HepG2 (cell line): Measurements from ENCODE around the gene TRNP1. TPM values are rescaled to one million over a fixed set of nuclear protein-coding genes. Genes with fewer than 3 reads are reported as not detected.

ENCODE experiments used
- ATAC-seq: fragments of 200-7000 bp; cut with Tn5 transposase; 3 replicates; pipeline ENCODE4 v1.9.1; 2020; ENCODE audit warnings: mild to moderate bottlenecking, moderate library complexity
- BruUV-seq: library from RNA; stranded (reverse); fragments of 400-500 nt; replicated peaks from 2 replicates; lab custom pipeline; 2021; lab: Mats Ljungman, UMichigan
- CTCF ChIA-PET: fragments of 300-600 bp; formaldehyde crosslinking; extraction: SDS; loops from one replicate; lab custom pipeline; 2021; ENCODE audit warnings: low total read pairs, inconsistent platforms, low intra/inter-chr PET ratio; lab: Yijun Ruan, JAX
- POLR2A ChIA-PET: fragments of 350-600 bp; sonication (Branson Sonifier 250); formaldehyde crosslinking; loops from one replicate; lab custom pipeline; 2020; ENCODE audit warnings: antibody characterized with exemption, inconsistent platforms; lab: Yijun Ruan, JAX
- DNase-seq: peaks from one replicate; pipeline ENCODE4 v3.0.0-alpha.2; 2015; ENCODE audit warnings: low spot score
- FAIRE-seq: peaks from 3 replicates; lab custom pipeline; 2011; peaks lifted over from hg19 to GRCh38; lab: Jason Lieb, UNC
- H2AFZ ChIP-seq: one replicate; pipeline ENCODE4 v1.6.1; 2011; ENCODE audit warnings: low read length, inconsistent platforms
- H3K27ac ChIP-seq: fragments of 300-600 bp; 3 replicates; pipeline ENCODE4 v1.8.0; 2011; ENCODE audit warnings: mixed run types, mild to moderate bottlenecking, mixed read lengths, low read length, inconsistent platforms; ENCODE audit not compliant: insufficient read depth; ENCODE audit errors: extremely low read length
- H3K27me3 ChIP-seq, 2 experiments: fragments of 200-600 bp in 1 of 2; 2 replicates in 1 of 2; 3 replicates in 1 of 2; pipeline versions ENCODE4 v1.6.0 to v1.8.0; 2011; ENCODE audit warnings: low read length in 2 of 2, mild to moderate bottlenecking in 2 of 2, moderate library complexity in 2 of 2, inconsistent platforms in 1 of 2; ENCODE audit not compliant: insufficient read depth in 2 of 2, control insufficient read depth in 1 of 2
- H3K36me3 ChIP-seq, 2 experiments: fragments of 200-600 bp in 1 of 2; replicated peaks in 1 of 2; 2 replicates in 1 of 2; 3 replicates in 1 of 2; pipeline versions ENCODE4 v1.5.1 to v1.8.0; 2011; ENCODE audit warnings: low read length in 2 of 2, inconsistent platforms in 1 of 2; ENCODE audit not compliant: insufficient read depth in 2 of 2, control insufficient read depth in 1 of 2
- H3K4me1 ChIP-seq: 2 replicates; pipeline ENCODE4 v1.5.1; 2012; ENCODE audit warnings: low read length, inconsistent platforms; ENCODE audit not compliant: insufficient read depth
- H3K4me2 ChIP-seq: 2 replicates; pipeline ENCODE4 v1.6.0; 2011; ENCODE audit warnings: low read depth, low read length, inconsistent platforms
- H3K4me3 ChIP-seq, 3 experiments: fragments of 200-600 bp in 1 of 3; sonication (generic), shearing (Covaris generic) in 1 of 3; replicated peaks in 1 of 3; 2 replicates each; pipeline ENCODE4 v1.5.1; 2011 to 2016; ENCODE audit warnings: low read length in 3 of 3, inconsistent platforms in 2 of 3, low read depth in 2 of 3, mild to moderate bottlenecking in 2 of 3, control low read depth in 1 of 3, mixed read lengths in 1 of 3; ENCODE audit not compliant: insufficient read depth in 1 of 3
- H3K79me2 ChIP-seq: one replicate; pipeline ENCODE4 v1.6.1; 2011; ENCODE audit warnings: low read length, inconsistent platforms; ENCODE audit not compliant: insufficient read depth
- H3K9ac ChIP-seq: 2 replicates; pipeline ENCODE4 v1.6.0; 2011; ENCODE audit warnings: mild to moderate bottlenecking, low read depth, low read length, inconsistent platforms; ENCODE audit not compliant: insufficient read depth
- H3K9me3 ChIP-seq: 2 replicates; pipeline ENCODE4 v1.5.1; 2012; ENCODE audit warnings: mild to moderate bottlenecking, low read length
- H4K20me1 ChIP-seq: 2 replicates; pipeline ENCODE4 v1.6.0; 2011; ENCODE audit warnings: inconsistent platforms, mild to moderate bottlenecking, low read length, moderate library complexity; ENCODE audit not compliant: insufficient read depth
- CBFB ChIP-seq: sonication (generic); formaldehyde crosslinking; IDR thresholded peaks from 2 replicates; pipeline ENCODE4 v1.4.0; 2020; ENCODE audit warnings: missing genetic modification reagents
- ETV5 ChIP-seq: IDR thresholded peaks from 2 replicates; pipeline ENCODE4 v1.6.1; 2018; ENCODE audit warnings: missing biosample characterization, missing genetic modification reagents, inconsistent platforms, borderline replicate concordance
- FOSL2 ChIP-seq: sonication (generic); formaldehyde crosslinking; IDR thresholded peaks from 2 replicates; pipeline ENCODE4 v1.4.0; 2020; ENCODE audit warnings: missing genetic modification reagents
- HMG20B ChIP-seq: conservative IDR thresholded peaks from 2 replicates; pipeline ENCODE4 v1.6.1; 2016; ENCODE audit warnings: missing genetic modification reagents, missing compliant biosample characterization
- NFKBIZ ChIP-seq: IDR thresholded peaks from 2 replicates; pipeline ENCODE4 v1.6.1; 2018; ENCODE audit warnings: missing genetic modification reagents, missing compliant biosample characterization
- PRMT3 ChIP-seq: sonication (generic); formaldehyde crosslinking; IDR thresholded peaks from 2 replicates; pipeline ENCODE4 v1.8.1; 2022; ENCODE audit warnings: low read depth, mild to moderate bottlenecking, moderate library complexity, missing genetic modification reagents, borderline replicate concordance
- TCF7L2 ChIP-seq: IDR thresholded peaks from 2 replicates; pipeline ENCODE4 v1.6.1; 2011; ENCODE audit warnings: mild to moderate bottlenecking, low read depth, low read length, moderate library complexity
- THAP9 ChIP-seq: sonication (generic); formaldehyde crosslinking; IDR thresholded peaks from 2 replicates; pipeline ENCODE4; 2020; ENCODE audit warnings: missing genetic modification reagents, mild to moderate bottlenecking, borderline replicate concordance
- TMF1 ChIP-seq: sonication (generic); formaldehyde crosslinking; IDR thresholded peaks from 2 replicates; pipeline ENCODE4 v1.8.1; 2022; ENCODE audit warnings: low read depth, missing genetic modification reagents
- ZBTB8A ChIP-seq: sonication (generic); formaldehyde crosslinking; IDR thresholded peaks from 2 replicates; pipeline ENCODE4 v1.4.0; 2020; ENCODE audit warnings: mild to moderate bottlenecking, low read depth, missing genetic modification reagents, borderline replicate concordance
- ZFP91 ChIP-seq: sonication (generic); formaldehyde crosslinking; IDR thresholded peaks from 2 replicates; pipeline ENCODE4 v1.9.0; 2022; ENCODE audit warnings: missing genetic modification reagents, mild to moderate bottlenecking, borderline replicate concordance
- ZNF335 ChIP-seq: sonication (generic); formaldehyde crosslinking; IDR thresholded peaks from 2 replicates; pipeline ENCODE4 v1.4.0; 2020; ENCODE audit warnings: missing genetic modification reagents
- ZNF383 ChIP-seq: sonication (generic); formaldehyde crosslinking; IDR thresholded peaks from 2 replicates; pipeline ENCODE4 v1.4.0; 2020; ENCODE audit warnings: missing genetic modification reagents, mild to moderate bottlenecking, borderline replicate concordance
- ZNF546 ChIP-seq: sonication (generic); formaldehyde crosslinking; conservative IDR thresholded peaks from 2 replicates; pipeline ENCODE4 v1.8.1; 2023; ENCODE audit warnings: mild to moderate bottlenecking, missing genetic modification reagents
- ZNF552 ChIP-seq: sonication (generic); formaldehyde crosslinking; IDR thresholded peaks from 2 replicates; pipeline ENCODE4 v1.9.0; 2022; ENCODE audit warnings: missing genetic modification reagents, mild to moderate bottlenecking, borderline replicate concordance
- ZNF629 ChIP-seq: sonication (generic); formaldehyde crosslinking; conservative IDR thresholded peaks from 2 replicates; pipeline ENCODE4 v1.5.0; 2020; ENCODE audit warnings: missing genetic modification reagents
- WGBS: methylation state at CpG from one replicate; pipeline ENCODE4 v1.1.6; 2017; ENCODE audit warnings: low lambda C conversion rate; 5-methylcytosine and 5-hydroxymethylcytosine counted together
- in situ Hi-C: cut with HindIII; loops from 2 replicates; pipeline ENCODE4 v1.10.0; 2017; ENCODE audit warnings: low pct_unique_long_range_greater_than_20kb; ENCODE audit not compliant: extremely low pct_ligation_motif_present
- intact Hi-C: fragments of 100-400 bp; cut with micrococcal nuclease; formaldehyde crosslinking; loops from one replicate; pipeline ENCODE4 v1.10.0; 2022; ENCODE audit not compliant: unreplicated experiment
- polyA plus RNA-seq, 8 experiments: library from polyadenylated mRNA; depleted of rRNA in 3 of 8; stranded (reverse) in 7 of 8; unstranded in 1 of 8; fragments of >200 nt; fragmentation: Illumina TruSeq in 4 of 8; extraction: Trizol in 4 of 8; gene quantifications; 2 replicates each; pipeline versions ENCODE4 v1.2.1 to v1.2.3, GENCODE V29; 2011 to 2016; ENCODE audit warnings: low read depth in 4 of 8, missing spikeins in 1 of 8, mixed read lengths in 1 of 8; ENCODE audit not compliant: insufficient read depth in 1 of 8
- total RNA-seq, 5 experiments: library from RNA; depleted of rRNA; stranded (reverse); fragments of >200 nt; fragmentation: Illumina TruSeq; extraction: Trizol; gene quantifications; 2 replicates each; pipeline ENCODE4 v1.2.3, GENCODE V29; 2016; ENCODE audit warnings: low read depth in 1 of 5

TRNP1 gene
- total and polyA plus RNA-seq, 2 of the 13 experiments (the other 11 are each of a cell fraction or from before 2014, with no cell fraction given): 42.0 to 158 TPM

- TF ChIP-seq ZNF335 (no peak), CBFB (CRISPR knock-in tag) (no peak), ZNF383 (CRISPR knock-in tag) (no peak), THAP9 (CRISPR knock-in tag) (no peak), TCF7L2 (no peak)
Observed at GRCh38 chr1:27010226-27010994, 16.9 kb downstream of the TRNP1 start (continued).

- Histone ChIP-seq H3K79me2 (no peaks in the 10 kb centered on the region), H3K36me3 (no peaks in the 10 kb centered on the region), H3K27ac (no peak overlapping the region), H3K4me3 (peak overlapping the region in 1 of 3 experiments; percentile 32; a peak in 1 of 6 replicates), H3K9me3 (no peaks in the 10 kb centered on the region), H3K27me3 (peaks cover 2 to 22% of the 10 kb centered on the region in 2 experiments; a peak in 4 of 5 replicates), H3K4me1 (peaks cover 36% of the 10 kb centered on the region), H3K9ac (no peak overlapping the region), H2AFZ (no peak overlapping the region), H4K20me1 (no peaks in the 10 kb centered on the region), H3K4me2 (peak overlapping the region; percentile 59)
- in situ Hi-C loops: no loop called here
- ATAC-seq (no peak), FAIRE-seq (no peak), DNase-seq (no peak)
- POLR2A ChIA-PET: no interaction called here
- intact Hi-C loops: no loop called here
- no TSS peak for BruUV-seq
- 4% methylated on average over 13 of the region's 15 CpGs for WGBS
- CTCF ChIA-PET: no interaction called here
- TF ChIP-seq ZBTB8A (CRISPR knock-in tag): no peak
- TF ChIP-seq PRMT3 (CRISPR knock-in tag): no peak
- 0 out of 2 replicates have a peak, but pooled peaks have one; percentile 18 for TF ChIP-seq ETV5
- no peak for TF ChIP-seq HMG20B (CRISPR knock-in tag)
- TF ChIP-seq ZNF552: no peak
- TF ChIP-seq NFKBIZ (CRISPR knock-in tag): no peak
- TF ChIP-seq ZNF629: peak; percentile 79
- TF ChIP-seq ZNF546 (CRISPR knock-in tag): no peak
- peak; percentile 80 for TF ChIP-seq FOSL2 (CRISPR knock-in tag)
- no peak for TF ChIP-seq TMF1 (CRISPR knock-in tag)
- TF ChIP-seq ZFP91 (CRISPR knock-in tag): no peak
Observed at GRCh38 chr1:27011058-27011764, 17.7 kb downstream of the TRNP1 start.
